HepG2 (cell line): ENCODE measurements around the gene GNG7. TPM values are rescaled to one million over a fixed set of nuclear protein-coding genes. Genes with fewer than 3 reads are reported as not detected.

Source experiments
- JUN ChIP-seq: sonication (generic); formaldehyde crosslinking; IDR thresholded peaks from 2 replicates; pipeline ENCODE4 v1.4.0; 2020; ENCODE audit warnings: mild to moderate bottlenecking, missing genetic modification reagents
- PLSCR1 ChIP-seq: sonication (generic); formaldehyde crosslinking; IDR thresholded peaks from 2 replicates; pipeline ENCODE4 v1.5.0; 2020; ENCODE audit warnings: missing genetic modification reagents, mild to moderate bottlenecking, borderline replicate concordance
- PRDM10 ChIP-seq: sonication (generic); formaldehyde crosslinking; IDR thresholded peaks from 2 replicates; pipeline ENCODE4 v1.4.0; 2020; ENCODE audit warnings: low read depth, missing genetic modification reagents
- SMARCE1 ChIP-seq: fragments of 450-650 bp; IDR thresholded peaks from 2 replicates; pipeline ENCODE4 v1.6.1; 2017; ENCODE audit warnings: borderline replicate concordance
- THAP8 ChIP-seq: sonication (generic); formaldehyde crosslinking; IDR thresholded peaks from 2 replicates; pipeline ENCODE4 v1.5.1; 2020; ENCODE audit warnings: missing genetic modification reagents, mild to moderate bottlenecking, borderline replicate concordance
- ZNF143 ChIP-seq: sonication (generic); formaldehyde crosslinking; IDR thresholded peaks from 2 replicates; pipeline ENCODE4 v1.4.0; 2020; ENCODE audit warnings: missing genetic modification reagents
- ZNF619 ChIP-seq: sonication (generic); formaldehyde crosslinking; IDR thresholded peaks from 2 replicates; pipeline ENCODE4 v1.4.0; 2020; ENCODE audit warnings: mild to moderate bottlenecking, missing genetic modification reagents
- ZNF687 ChIP-seq: sonication (generic); formaldehyde crosslinking; IDR thresholded peaks from 2 replicates; pipeline ENCODE4 v1.5.1; 2020; ENCODE audit warnings: mild to moderate bottlenecking, missing genetic modification reagents, moderate library complexity
- polyA plus RNA-seq, 8 experiments: library from polyadenylated mRNA; depleted of rRNA in 3 of 8; stranded (reverse) in 7 of 8; unstranded in 1 of 8; fragments of >200 nt; fragmentation: Illumina TruSeq in 4 of 8; extraction: Trizol in 4 of 8; gene quantifications; 2 replicates each; pipeline versions ENCODE4 v1.2.1 to v1.2.3, GENCODE V29; 2011 to 2016; ENCODE audit warnings: low read depth in 4 of 8, missing spikeins in 1 of 8, mixed read lengths in 1 of 8; ENCODE audit not compliant: insufficient read depth in 1 of 8
- total RNA-seq, 5 experiments: library from RNA; depleted of rRNA; stranded (reverse); fragments of >200 nt; fragmentation: Illumina TruSeq; extraction: Trizol; gene quantifications; 2 replicates each; pipeline ENCODE4 v1.2.3, GENCODE V29; 2016; ENCODE audit warnings: low read depth in 1 of 5

Gene GNG7
- total and polyA plus RNA-seq, 2 of the 13 experiments (the other 11 are each of a cell fraction or from before 2014, with no cell fraction given) = 1.4 to 3.3 TPM

- TF ChIP-seq JUN (CRISPR knock-in tag) (no peak), ZNF619 (CRISPR knock-in tag) (no peak), PRDM10 (CRISPR knock-in tag) (no peak; the same call in 1 of the 2 replicates), THAP8 (no peak), PLSCR1 (CRISPR knock-in tag) (no peak), ZNF687 (peak; percentile 86), SMARCE1 (no peak), ZNF143 (CRISPR knock-in tag) (peak; percentile 43; the same call in 1 of the 2 replicates)
Observed at GRCh38 chr19:2610637-2611482, 91.6 kb downstream of the GNG7 start (continued).
